NCI-H526 treated with DMSO at 0.1 percent for 48 hours (cell line): ENCODE data around the gene RNF114.
"Not testable (repeated sequence)": the region's sequence is repeated elsewhere in the genome, so short reads cannot be mapped to it uniquely, and the experiment has no call there.

Source experiments
- DNase-seq: peaks from one replicate; lab custom pipeline; 2025; lab: John Stamatoyannopoulos, UW

The RNF114 gene, protein sequence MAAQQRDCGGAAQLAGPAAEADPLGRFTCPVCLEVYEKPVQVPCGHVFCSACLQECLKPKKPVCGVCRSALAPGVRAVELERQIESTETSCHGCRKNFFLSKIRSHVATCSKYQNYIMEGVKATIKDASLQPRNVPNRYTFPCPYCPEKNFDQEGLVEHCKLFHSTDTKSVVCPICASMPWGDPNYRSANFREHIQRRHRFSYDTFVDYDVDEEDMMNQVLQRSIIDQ

GRCh38 chr20:49936153-49937026, at the start of gene RNF114:
Gene RNF114 (plus strand): TSS chr20:49936397. CDS start chr20:49936413, 16 bp downstream.
- peak; percentile 86 for DNase-seq

DNA sequence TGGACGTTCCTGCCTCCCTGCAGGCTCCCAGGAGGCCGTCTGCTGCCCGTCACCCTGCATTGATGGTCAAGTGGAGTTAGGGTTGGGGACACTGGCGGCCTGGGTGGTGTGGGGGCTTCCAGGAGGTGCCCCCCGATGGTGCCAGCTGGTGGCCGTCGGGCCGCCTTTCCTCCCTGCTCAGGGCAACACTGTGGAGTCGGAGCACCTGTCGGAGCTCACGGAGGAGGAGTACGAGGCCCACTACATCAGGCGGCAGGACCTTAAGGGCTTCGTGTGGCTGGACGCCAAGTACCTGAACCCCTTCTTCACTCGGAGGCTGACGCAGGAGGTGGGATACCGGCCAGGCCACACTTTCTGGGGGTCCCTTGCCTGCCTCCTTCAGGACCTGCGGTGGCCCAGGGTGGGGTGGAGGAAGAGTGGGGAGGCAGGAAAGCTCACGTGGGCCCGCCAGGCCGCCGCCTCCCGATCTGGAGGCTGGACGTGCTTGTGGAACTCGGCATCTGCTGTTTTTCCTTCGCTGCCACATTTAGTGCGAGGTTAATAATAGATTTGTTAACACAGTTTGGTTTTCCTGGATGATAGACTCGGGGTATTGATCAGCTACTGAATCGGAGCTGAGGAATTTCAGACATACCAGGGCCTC, 49.5 kb upstream of the RNF114 start:
- DNase-seq, result no peak

DNA sequence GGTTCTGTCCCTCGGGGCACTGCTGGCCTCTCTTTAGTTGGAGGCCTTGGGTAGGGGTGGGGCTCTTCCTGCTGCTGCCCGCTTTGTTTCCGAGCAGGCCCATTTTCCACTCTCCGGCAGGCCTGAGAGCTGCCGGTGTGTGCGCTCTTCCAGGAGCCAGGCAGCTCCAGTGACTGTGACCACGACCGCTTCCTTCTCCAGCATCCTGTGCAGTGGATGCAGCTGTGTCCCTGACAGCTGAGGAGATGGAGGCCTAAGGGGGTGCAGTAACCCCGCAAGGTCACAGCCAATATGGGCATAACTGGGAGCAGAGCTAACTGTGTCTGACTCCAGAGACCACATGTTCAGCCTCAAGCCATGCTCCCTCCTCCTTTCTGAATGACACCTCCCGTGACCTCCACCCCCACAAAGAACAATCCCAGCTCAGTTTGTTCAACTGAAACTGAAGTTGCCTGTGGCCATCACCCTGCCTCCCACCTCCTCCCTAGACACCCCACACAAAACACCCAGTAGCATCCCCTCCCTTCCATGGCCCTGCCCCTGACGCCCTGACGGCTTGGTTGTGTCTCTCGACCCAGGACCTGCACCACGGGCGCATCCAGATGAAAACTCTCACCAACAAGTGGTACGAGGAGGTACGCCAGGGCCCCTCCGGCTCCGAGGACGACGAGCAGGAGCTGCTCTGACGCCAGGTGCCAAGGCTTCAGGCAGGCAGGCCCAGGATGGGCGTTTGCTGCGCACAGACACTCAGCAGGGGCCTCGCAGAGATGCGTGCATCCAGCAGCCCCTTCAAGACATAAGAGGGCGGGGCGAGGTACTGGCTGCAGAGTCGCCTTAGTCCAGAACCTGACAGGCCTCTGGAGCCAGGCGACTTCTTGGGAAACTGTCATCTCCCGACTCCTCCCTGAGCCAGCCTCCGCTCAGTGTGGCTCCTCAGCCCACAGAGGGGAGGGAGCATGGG, 48.7 kb upstream of the RNF114 start:
- no peak for DNase-seq

GRCh38 chr20:49888212-49889000, 47.8 kb upstream of the RNF114 start:
- DNase-seq, result peak; percentile 91

- DNase-seq, result no peak
These were observed 46.9 kb upstream of the RNF114 start for GRCh38 chr20:49889001-49889934.

- no peak for DNase-seq
These were observed 46.3 kb upstream of the RNF114 start for GRCh38 chr20:49889935-49890333.

DNA sequence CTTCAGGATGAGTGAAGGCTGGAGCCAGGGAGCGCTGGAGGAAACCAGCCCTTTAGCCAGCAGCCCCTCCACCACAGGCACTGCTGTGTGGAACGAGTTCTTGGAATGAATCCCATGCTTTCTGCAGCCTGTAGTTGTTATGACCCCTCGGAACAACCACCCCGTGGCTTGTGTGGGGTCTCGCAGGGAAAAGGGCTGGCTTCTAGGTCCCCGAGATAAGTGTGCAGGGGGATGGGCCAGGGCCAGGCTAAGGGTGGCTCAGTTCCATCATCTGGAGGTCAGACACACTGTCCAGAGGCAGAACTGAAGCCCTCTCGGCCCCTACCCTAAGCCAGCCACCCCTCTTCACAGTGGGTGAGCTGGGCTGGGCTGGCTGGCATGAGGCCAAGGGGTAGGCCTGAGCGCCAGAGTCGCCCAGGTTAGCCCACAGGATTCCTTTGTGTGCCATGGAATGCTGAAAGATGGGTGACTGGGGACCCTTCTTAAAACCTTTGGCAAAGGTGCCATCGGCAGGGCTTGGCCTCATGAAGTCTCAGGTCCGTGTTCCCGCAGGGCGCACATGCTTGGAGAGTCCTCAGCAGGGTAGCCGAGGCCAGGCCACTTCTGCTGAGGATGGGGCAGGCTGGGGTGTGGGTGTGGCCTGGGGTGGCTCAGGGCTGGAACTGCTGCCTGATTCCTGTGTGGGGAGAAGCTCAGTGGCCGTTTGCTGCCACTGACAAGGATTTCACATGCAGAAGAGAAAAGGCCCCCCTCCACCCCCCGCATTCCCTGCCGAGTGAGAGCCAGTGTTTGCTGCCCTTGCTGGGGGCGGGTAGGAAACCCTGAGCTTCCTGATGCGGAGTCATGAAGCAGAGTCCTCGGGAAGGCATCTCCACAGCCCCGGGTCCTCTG, 45.5 kb upstream of the RNF114 start:
- DNase-seq, result no peak

GRCh38 chr20:49891476-49892110, 44.6 kb upstream of the RNF114 start:
- DNase-seq, result no peak

DNA sequence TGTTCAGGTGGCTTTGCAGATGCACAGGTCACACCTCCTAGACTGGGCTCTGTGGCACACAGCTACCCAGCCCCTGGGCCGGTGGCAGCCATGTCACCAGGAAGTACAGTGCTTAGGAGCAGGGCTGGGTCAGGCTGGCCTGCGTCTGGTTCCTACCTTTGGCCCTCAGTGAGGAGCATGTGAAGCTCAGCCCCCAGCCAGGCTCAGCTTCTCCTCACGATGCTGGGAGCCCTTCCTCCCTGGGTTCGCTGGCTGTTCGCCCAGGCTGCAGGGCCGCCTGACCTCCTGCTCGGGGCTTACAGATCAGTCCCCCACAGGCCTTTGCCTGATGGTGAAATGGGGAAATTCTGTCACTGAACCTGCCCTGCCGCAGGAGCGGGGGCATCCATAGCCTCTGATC, 43.9 kb upstream of the RNF114 start:
- no peak for DNase-seq

- DNase-seq, result no peak
These were observed 43.4 kb upstream of the RNF114 start for GRCh38 chr20:49892817-49893216.

- DNase-seq, result no peak
These were observed 42.7 kb upstream of the RNF114 start for GRCh38 chr20:49893242-49894072.

- DNase-seq, result no peak
These were observed 42.1 kb upstream of the RNF114 start for GRCh38 chr20:49894073-49894470.

DNA sequence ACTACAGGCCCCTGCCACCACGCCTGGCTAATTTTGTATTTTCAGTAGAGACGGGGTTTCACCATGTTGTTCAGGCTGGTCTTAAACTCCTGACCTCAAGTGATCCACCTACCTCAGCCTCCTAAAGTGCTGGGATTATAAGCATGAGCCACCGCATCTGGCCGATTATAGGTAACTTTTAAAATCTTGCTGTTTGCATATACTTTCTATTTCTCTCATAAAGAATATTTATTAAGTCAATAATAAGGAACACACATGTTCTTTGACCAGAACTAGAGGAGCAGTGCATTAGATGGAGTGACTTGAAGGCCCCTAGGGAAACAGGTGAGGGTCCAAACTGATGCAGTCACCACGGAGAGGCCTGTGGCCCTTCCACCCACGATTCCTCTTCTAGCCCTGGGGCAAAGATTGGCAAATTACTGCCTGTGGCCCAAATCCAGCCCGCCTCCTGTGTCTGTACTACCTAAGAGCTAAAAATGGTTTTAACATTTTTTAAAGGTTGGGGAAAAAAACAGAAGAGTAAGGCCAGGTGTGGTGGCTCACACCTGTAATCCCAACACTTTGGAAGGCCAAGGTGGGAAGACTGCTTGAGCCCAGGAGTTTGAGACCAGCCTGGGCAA, 40.6 kb upstream of the RNF114 start:
- not testable (repeated sequence) for DNase-seq

- no peak for DNase-seq
These were observed 40.0 kb upstream of the RNF114 start for GRCh38 chr20:49896204-49896603.

- DNase-seq, result no peak
These were observed 36.4 kb upstream of the RNF114 start for GRCh38 chr20:49899541-49900383.

GRCh38 chr20:49901588-49901987, 34.6 kb upstream of the RNF114 start:
- DNase-seq, result no peak
